ENCODE results near the gene PBX1. TPM values are rescaled to one million over a fixed set of nuclear protein-coding genes. Genes with fewer than 3 reads are reported as not detected.

PBX1 gene
- 0.06 and 0.17 TPM in 2 replicates for total RNA-seq (2014; rRNA removed; shearing (Covaris generic))
- 0.44 and 0.72 TPM in 2 replicates for polyA plus RNA-seq (2015; cell fraction: cytosol; rRNA removed)
- 0.97 and 0.99 TPM in 2 replicates for polyA plus RNA-seq (2015; cell fraction: nucleus; rRNA removed)

- peak; percentile 95 for DNase-seq (ENCODE audit: low read depth)
Observed at GRCh38 chr1:164558461-164559341, at the start of gene PBX1. PBX1 (plus strand) TSS chr1:164559184.

- DNase-seq (ENCODE audit: low read depth): no peak
Observed at GRCh38 chr1:164510435-164510834, 48.5 kb upstream of the PBX1 start.

- no peak for DNase-seq (ENCODE audit: low read depth)
Observed at GRCh38 chr1:164511001-164511705, 47.8 kb upstream of the PBX1 start.

- no peak for DNase-seq (ENCODE audit: low read depth)
Observed at GRCh38 chr1:164515231-164515630, 43.8 kb upstream of the PBX1 start.

- DNase-seq (ENCODE audit: low read depth): no peak
Observed at GRCh38 chr1:164515711-164516331, 43.2 kb upstream of the PBX1 start.

GRCh38 chr1:164516591-164516990 lies 42.4 kb upstream of the PBX1 start:
- DNase-seq (ENCODE audit: low read depth): no peak

- DNase-seq (ENCODE audit: low read depth): no peak
Observed at GRCh38 chr1:164518692-164519332, 40.2 kb upstream of the PBX1 start.

GRCh38 chr1:164519426-164519825 lies 39.6 kb upstream of the PBX1 start:
- no peak for DNase-seq (ENCODE audit: low read depth)

GRCh38 chr1:164524810-164525209 lies 34.2 kb upstream of the PBX1 start:
- no peak for DNase-seq (ENCODE audit: low read depth)

- no peak for DNase-seq (ENCODE audit: low read depth)
Observed at GRCh38 chr1:164534863-164535610, 23.9 kb upstream of the PBX1 start.

- DNase-seq (ENCODE audit: low read depth): peak; percentile 1
Observed at GRCh38 chr1:164552463-164552988, 6.5 kb upstream of the PBX1 start.

GRCh38 chr1:164557270-164557669 lies 1.7 kb upstream of the PBX1 start:
- no peak for DNase-seq (ENCODE audit: low read depth)

GRCh38 chr1:164559342-164560051 lies 513 bp downstream of the PBX1 start:
- no peak for DNase-seq (ENCODE audit: low read depth)

GRCh38 chr1:164560121-164560541 lies 1.1 kb downstream of the PBX1 start:
- DNase-seq (ENCODE audit: low read depth): no peak

GRCh38 chr1:164560556-164560955 lies 1.6 kb downstream of the PBX1 start:
- no peak for DNase-seq (ENCODE audit: low read depth)

- no peak for DNase-seq (ENCODE audit: low read depth)
Observed at GRCh38 chr1:164561007-164561406, 2.0 kb downstream of the PBX1 start.

- DNase-seq (ENCODE audit: low read depth): no peak
Observed at GRCh38 chr1:164561472-164561871, 2.5 kb downstream of the PBX1 start.

- DNase-seq (ENCODE audit: low read depth): no peak
Observed at GRCh38 chr1:164562061-164562460, 3.1 kb downstream of the PBX1 start.

- DNase-seq (ENCODE audit: low read depth): no peak
Observed at GRCh38 chr1:164562511-164562910, 3.5 kb downstream of the PBX1 start.

Measured in HT1080 (cell line).